ENCODE results near the gene DRD2. TPM values are rescaled to one million over a fixed set of nuclear protein-coding genes. Genes with fewer than 3 reads are reported as not detected.

DRD2 gene
- total RNA-seq, 2 donors from 2014 or later = 0.19 to 0.82 TPM

DNA sequence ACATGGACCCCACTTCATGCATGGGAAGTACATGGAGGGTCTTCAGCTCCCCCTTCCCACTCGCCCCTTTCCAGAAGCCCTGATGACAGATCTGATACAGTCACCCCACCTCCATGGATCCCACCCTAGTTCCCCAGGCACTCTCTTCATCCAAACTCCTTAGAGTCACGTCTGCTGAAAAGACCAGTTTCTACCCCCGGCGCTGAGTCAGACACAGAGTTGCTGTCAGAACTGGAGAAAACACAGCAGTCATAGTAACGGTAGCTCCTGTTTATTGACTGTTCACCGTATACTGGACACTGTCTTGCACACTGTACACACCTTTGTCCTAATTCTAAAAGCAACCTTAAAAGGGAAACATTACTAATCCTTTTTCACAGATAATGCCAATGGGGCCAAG, 29.1 kb downstream of the DRD2 start:
- H3K27me3 Mint-ChIP-seq = peaks cover 11% of the 10 kb centered on the region
- H3K4me3 Mint-ChIP-seq = no peak overlapping the region
- H3K9me3 Mint-ChIP-seq = no peaks in the 10 kb centered on the region
- no peaks in the 10 kb centered on the region for H3K4me1 Mint-ChIP-seq
- H3K36me3 Mint-ChIP-seq (ENCODE audit: low read depth) = no peaks in the 10 kb centered on the region
- ATAC-seq (replicated peaks) = peak; percentile 80
- no peak overlapping the region for H3K27ac Mint-ChIP-seq

DNA sequence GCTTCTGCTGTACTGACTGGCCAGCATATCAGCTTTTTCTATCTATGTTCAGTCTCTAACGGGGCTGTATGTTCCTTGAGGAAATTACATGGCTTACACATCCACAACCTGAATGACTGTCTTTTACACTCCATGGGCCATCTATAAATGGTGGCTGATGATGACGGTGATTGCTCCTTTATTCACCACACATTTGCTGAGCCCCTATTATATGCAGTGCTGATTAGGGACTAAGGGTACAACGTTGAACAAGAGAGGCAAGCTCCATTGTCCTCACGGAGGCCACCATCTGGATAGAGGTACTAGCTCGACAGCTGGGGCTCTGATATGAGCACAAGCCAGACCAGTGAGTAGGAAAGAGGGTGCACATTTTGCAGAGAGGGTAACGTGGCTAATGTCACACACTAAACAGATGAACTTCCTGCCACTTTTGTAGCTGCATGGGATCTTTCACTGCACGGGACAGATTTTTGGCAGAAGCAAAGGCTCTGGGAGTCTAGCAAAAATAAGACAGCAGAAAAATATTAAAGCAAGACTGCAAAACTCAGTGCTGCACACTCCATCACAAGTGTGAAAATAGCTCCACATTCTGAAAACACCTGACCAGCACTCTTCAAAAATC, 30.6 kb downstream of the DRD2 start:
- Mint-ChIP-seq H3K9me3 (no peaks in the 10 kb centered on the region), H3K27me3 (peaks cover 21% of the 10 kb centered on the region), H3K27ac (no peak overlapping the region), H3K36me3 (ENCODE audit: low read depth) (no peaks in the 10 kb centered on the region), H3K4me1 (no peaks in the 10 kb centered on the region), H3K4me3 (no peak overlapping the region)
- ATAC-seq (replicated peaks) = no peak

DNA sequence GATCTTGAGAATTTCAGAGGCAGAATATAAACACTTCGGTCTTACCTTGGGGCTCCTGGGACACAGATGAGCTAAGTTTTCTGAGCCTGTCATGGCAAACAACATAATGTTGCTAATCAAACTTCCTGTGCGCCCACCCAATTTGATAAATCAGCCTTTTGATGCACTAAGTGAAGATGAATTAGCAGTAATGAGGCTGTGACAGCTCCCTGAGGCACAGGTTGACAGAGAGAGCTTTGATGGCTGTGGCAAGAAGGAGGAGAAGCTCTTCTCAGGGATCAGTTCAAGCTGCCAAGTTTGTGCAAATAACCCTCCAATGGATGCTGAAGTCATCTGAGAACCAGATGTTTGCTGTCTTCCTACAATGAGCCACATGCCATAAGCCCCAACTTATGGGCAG, 34.4 kb downstream of the DRD2 start:
- no peak overlapping the region for H3K27ac Mint-ChIP-seq
- no peak overlapping the region for H3K4me3 Mint-ChIP-seq
- H3K4me1 Mint-ChIP-seq = no peaks in the 10 kb centered on the region
- H3K9me3 Mint-ChIP-seq = no peaks in the 10 kb centered on the region
- peaks cover 21% of the 10 kb centered on the region for H3K27me3 Mint-ChIP-seq
- H3K36me3 Mint-ChIP-seq (ENCODE audit: low read depth) = no peaks in the 10 kb centered on the region
- no peak for ATAC-seq (replicated peaks)

DNA sequence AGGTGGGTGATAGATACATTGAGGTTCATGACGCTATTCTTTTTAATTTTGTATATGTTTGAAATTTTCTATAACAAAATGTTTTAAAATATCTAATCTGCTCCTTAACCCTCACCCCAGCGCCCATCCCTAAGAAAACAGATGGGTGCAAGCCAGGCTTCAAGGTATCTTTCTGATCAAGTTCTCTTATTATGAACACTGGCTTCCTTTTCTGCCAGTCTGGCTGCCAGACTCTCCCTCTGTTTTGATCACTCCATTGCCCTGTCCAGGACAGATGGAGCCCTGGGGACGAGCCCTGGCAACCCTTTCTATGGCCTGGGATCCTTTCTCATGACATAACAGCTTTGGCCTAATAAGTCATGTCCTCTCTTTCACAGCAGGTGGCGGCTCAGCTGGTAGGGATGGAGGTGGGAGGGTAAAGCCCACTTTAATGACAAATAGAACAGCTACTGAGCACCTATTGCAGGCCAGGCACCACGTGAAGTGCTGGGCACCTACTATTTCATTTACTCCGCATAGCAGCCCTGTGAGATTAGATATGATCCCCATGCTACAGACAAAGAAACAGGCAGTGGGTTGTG, 38.4 kb downstream of the DRD2 start:
- Mint-ChIP-seq H3K27ac (no peak overlapping the region), H3K36me3 (ENCODE audit: low read depth) (no peaks in the 10 kb centered on the region), H3K4me3 (no peak overlapping the region), H3K4me1 (no peaks in the 10 kb centered on the region), H3K9me3 (no peaks in the 10 kb centered on the region), H3K27me3 (peaks cover 10% of the 10 kb centered on the region)
- ATAC-seq (replicated peaks) = no peak

DNA sequence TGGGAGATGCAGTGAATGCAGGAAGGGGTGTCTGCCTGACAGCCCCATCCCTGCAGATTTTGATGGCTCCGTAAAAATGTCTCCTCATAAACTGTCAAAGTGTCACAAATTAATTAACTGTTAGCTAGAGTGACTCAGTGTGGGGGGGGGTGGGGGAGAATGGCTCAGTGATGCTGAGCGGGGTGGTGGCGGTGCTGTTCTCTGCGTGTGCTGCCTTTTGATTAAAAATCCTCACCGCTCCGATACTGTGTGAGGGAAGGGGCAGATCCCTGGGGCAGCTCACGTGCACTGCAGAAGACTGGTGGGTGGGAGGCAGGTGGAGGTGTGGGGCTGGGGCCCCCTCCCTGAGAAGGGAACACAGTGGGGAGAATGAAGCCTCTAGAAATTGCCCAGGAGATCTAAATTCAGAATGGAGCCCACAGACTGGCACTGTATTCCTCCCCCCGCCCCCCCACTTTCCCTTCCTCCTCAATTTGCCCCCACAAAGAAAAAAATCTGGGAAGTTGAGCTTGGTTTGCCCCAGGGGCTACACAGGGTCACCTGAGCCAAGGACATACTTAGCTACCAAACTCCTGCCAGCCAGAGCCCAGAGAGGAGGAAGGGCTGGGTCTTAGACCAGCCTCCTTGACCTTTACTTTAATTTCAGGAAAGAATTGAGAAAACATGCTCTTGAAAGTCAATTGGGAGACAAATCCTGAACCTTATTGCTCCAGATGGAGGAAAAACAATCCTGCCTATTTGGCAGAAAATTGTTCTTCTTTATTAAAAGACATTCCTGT, 39.8 kb downstream of the DRD2 start:
- H3K36me3 Mint-ChIP-seq (ENCODE audit: low read depth) = no peaks in the 10 kb centered on the region
- H3K4me3 Mint-ChIP-seq = no peak overlapping the region
- no peak overlapping the region for H3K27ac Mint-ChIP-seq
- no peaks in the 10 kb centered on the region for H3K4me1 Mint-ChIP-seq
- ATAC-seq (replicated peaks) = no peak
- no peaks in the 10 kb centered on the region for H3K9me3 Mint-ChIP-seq
- H3K27me3 Mint-ChIP-seq = peaks cover 5% of the 10 kb centered on the region

DNA sequence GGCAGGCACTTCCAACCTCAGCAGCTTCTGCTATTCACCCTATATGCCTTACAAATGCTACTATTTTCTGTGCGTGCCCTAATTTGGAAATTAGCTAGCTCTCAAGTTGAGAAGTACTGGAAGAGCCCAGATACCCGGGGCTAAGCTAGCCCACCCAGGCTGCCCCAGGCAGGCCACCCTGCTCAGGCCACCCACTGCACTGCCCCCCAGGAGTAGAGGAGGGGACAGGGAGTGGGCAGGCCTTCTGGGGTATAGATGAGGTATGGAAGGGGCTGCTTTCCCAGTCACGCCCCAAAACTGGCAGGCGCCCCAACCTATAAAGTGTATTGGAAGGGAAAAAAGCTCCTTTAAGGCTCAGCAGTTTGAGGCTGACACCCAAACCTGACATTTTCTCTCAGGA, 43.5 kb downstream of the DRD2 start:
- ATAC-seq (replicated peaks) = no peak
- Mint-ChIP-seq H3K36me3 (ENCODE audit: low read depth) (no peaks in the 10 kb centered on the region), H3K4me1 (no peaks in the 10 kb centered on the region), H3K27ac (no peak overlapping the region), H3K27me3 (no peaks in the 10 kb centered on the region), H3K4me3 (no peak overlapping the region), H3K9me3 (no peaks in the 10 kb centered on the region)

DNA sequence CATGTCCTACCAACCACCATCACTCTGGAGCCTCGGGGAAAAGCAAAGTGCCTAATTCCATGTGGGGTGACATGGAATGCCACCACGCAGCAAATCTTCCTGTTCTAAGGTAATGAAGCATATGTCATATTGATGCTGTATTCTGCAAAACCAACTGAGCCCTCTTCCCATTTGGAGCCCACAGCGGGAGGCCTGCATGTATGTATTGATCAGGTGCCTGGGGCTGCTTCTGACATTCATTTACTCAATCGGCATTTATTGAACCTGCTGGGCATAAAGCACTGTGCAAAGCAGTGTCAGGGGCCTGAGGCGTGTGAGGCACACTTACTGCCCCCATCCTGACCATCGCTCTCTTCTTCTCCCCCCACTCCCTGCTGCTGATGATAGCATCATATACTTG, 48.5 kb downstream of the DRD2 start:
- Mint-ChIP-seq H3K27me3 (no peaks in the 10 kb centered on the region), H3K27ac (no peak overlapping the region), H3K36me3 (ENCODE audit: low read depth) (no peaks in the 10 kb centered on the region), H3K4me1 (no peaks in the 10 kb centered on the region), H3K9me3 (no peaks in the 10 kb centered on the region), H3K4me3 (no peak overlapping the region)
- ATAC-seq (replicated peaks) = no peak

DNA sequence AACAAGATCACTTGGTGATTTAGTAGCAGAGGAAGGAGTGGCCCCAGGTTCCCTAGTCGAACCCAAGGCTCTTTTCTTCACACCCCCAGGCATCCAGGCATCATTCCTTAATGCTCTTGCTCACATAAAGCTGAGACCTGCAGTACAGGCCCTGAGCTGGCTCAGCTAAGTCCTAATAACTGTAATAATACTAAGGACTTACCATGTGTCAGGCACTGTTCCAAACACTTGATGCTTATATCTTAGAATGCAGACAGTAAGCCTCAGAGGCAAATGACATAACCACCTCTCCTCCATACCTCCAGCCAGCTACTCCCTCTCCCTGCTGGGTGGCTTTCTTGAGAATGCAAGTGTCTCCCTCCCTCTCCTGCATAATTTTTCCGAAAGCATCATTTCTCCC, 54.4 kb downstream of the DRD2 start:
- H3K4me3 Mint-ChIP-seq = no peak overlapping the region
- no peak for ATAC-seq (replicated peaks)

DNA sequence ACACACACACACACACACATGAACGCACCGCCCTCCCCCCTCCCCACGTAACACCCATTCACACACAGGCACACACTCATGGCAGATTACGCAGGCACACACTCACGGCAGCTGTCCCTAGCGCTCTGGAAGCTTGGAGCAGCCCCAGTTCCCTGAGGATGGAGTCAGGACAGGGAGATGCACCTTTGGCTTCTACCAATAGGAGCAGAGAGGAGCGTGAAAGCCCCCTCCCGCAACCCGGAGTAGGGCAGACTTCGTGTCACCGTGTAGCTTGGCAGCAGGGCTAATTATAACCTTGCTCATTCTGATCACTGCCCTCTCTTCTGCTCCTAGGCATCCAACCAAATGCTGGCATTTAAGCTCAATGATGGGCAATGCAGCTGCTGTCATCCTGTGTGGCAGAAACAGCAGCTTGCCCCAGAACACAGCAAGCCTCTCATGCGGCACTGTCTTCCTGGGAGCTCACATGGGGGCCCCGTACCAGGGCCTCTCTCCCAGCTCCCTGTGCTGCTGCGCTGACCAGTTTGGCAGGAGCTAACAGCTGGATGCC, 55.7 kb downstream of the DRD2 start:
- Mint-ChIP-seq H3K27ac (no peak overlapping the region), H3K4me3 (no peak overlapping the region), H3K36me3 (ENCODE audit: low read depth) (no peaks in the 10 kb centered on the region), H3K9me3 (no peaks in the 10 kb centered on the region), H3K27me3 (peaks cover 5% of the 10 kb centered on the region), H3K4me1 (no peaks in the 10 kb centered on the region)
- no peak for ATAC-seq (replicated peaks)

More for the DNA sequence above, 54.4 kb downstream of the DRD2 start:
- no peak overlapping the region for H3K27ac Mint-ChIP-seq
- no peaks in the 10 kb centered on the region for H3K36me3 Mint-ChIP-seq (ENCODE audit: low read depth)
- H3K27me3 Mint-ChIP-seq = no peaks in the 10 kb centered on the region
- H3K4me1 Mint-ChIP-seq = no peaks in the 10 kb centered on the region
- H3K9me3 Mint-ChIP-seq = no peaks in the 10 kb centered on the region

DNA sequence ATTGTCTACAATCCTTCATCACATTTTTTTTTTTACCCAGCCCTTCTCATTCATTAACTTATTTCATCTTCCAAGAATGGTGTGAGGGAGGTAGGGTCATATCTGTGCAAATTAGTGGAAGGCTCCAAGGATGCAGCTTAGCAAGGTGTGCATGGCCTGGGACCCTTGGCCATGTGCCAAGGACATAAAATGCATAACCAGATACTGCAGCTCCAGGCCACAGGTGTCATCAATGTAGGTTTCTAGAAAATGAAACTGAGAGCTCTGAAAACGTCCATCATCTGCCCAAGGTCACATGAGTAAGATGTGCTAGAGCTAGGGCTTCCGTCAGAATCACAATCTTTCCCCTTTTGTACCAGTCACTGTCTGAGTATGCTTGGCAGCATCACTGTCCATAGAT, 57.8 kb downstream of the DRD2 start:
- H3K27me3 Mint-ChIP-seq = peaks cover 5% of the 10 kb centered on the region
- H3K4me1 Mint-ChIP-seq = no peaks in the 10 kb centered on the region
- H3K36me3 Mint-ChIP-seq (ENCODE audit: low read depth) = no peaks in the 10 kb centered on the region
- peak; percentile 21 for ATAC-seq (replicated peaks)
- no peak overlapping the region for H3K27ac Mint-ChIP-seq
- H3K9me3 Mint-ChIP-seq = no peaks in the 10 kb centered on the region
- no peak overlapping the region for H3K4me3 Mint-ChIP-seq

DNA sequence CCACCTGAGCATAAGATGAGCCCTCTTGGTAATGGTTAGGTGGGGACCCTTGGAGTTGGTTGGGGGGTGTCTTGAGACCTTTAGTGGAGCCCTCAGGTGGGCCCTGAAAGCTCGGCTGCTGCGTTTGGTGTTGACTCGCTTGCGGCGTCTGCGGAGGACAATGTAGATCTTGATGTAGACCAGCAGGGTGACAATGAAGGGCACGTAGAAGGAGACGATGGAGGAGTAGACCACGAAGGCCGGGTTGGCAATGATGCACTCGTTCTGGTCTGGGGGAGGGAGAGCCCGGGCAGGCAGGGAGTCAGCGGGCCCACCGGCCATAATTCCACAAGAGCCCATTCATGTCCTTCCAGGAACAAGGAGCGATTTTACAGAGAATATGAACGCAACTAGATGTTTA, 59.9 kb downstream of the DRD2 start:
- no peaks in the 10 kb centered on the region for H3K36me3 Mint-ChIP-seq (ENCODE audit: low read depth)
- no peak for ATAC-seq (replicated peaks)
- peaks cover 7% of the 10 kb centered on the region for H3K27me3 Mint-ChIP-seq
- no peaks in the 10 kb centered on the region for H3K4me1 Mint-ChIP-seq
- no peak overlapping the region for H3K27ac Mint-ChIP-seq
- H3K9me3 Mint-ChIP-seq = no peaks in the 10 kb centered on the region
- H3K4me3 Mint-ChIP-seq = no peak overlapping the region

DNA sequence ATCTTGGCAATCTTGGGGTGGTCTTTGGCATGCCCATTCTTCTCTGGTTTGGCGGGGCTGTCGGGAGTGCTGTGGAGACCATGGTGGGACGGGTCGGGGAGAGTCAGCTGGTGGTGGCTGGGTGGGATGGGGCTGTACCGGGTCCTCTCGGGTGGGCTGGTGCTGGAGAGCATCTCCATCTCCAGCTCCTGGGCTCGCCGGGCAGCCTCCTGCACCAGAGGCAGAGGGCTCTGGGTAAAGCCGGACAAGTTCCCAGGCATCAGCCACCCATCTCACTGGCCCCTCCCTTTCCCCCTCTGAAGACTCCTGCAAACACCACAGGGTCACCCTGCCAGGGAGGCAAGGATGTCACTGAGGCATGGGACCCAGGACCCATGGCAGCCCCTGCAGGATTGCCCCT, 62.5 kb downstream of the DRD2 start:
- Mint-ChIP-seq H3K4me3 (no peak overlapping the region), H3K27ac (no peak overlapping the region), H3K36me3 (ENCODE audit: low read depth) (no peaks in the 10 kb centered on the region), H3K27me3 (peaks cover 13% of the 10 kb centered on the region), H3K9me3 (no peaks in the 10 kb centered on the region), H3K4me1 (no peaks in the 10 kb centered on the region)
- no peak for ATAC-seq (replicated peaks)

DNA sequence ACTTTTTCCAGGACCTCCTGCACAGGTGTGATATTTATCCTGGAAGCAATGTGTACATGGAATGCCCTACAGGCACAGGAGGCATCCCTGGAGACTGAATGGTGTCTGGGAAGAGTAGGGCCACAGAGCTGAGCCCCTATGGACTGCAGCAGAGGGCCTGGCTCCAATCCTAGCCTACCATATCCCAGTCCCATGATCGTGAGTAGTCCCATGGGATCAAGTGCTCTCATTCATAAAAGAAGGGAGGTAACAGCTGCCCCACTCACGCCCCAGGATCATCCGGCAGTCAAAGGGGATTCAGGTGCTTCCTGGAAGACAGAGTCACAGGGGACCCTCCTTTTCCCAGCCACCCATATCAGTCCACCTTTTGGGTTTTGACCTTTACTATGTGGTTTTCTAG, 63.7 kb downstream of the DRD2 start:
- Mint-ChIP-seq H3K9me3 (no peaks in the 10 kb centered on the region), H3K4me3 (no peak overlapping the region), H3K36me3 (ENCODE audit: low read depth) (no peaks in the 10 kb centered on the region), H3K4me1 (no peaks in the 10 kb centered on the region), H3K27me3 (peaks cover 13% of the 10 kb centered on the region), H3K27ac (no peak overlapping the region)
- no peak for ATAC-seq (replicated peaks)

DNA sequence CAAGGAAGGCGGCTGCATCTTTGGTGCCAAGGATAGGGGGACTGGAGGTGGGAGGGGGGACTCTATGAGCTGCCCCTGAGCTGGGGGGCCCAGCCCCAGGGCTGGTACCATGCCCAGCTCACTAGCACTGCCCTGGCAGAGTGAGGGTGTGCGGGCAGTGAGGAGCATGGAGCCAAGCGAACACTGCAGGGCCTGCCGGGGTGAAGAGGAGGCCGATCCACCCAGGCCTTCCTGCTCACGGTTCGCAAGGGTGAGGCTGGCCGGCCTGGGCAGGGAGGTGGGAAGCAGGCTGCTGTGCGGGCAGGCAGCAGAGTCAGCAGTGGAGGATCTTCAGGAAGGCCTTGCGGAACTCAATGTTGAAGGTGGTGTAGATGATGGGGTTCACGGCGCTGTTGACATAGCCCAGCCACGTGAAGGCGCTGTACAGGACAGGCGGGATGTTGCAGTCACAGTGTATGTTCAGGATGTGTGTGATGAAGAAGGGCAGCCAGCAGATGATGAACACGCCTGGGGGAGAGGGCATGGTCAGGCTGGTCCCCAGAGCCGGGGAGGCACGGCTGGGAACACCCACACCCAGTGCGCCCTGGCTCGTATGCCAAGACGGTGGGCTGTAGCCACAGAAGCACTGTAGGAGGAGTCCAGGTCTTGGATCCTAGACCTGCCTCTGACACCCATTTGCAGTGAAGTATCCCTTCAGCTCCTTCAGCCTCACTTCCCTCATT, 64.6 kb downstream of the DRD2 start:
- Mint-ChIP-seq H3K36me3 (ENCODE audit: low read depth) (no peaks in the 10 kb centered on the region), H3K9me3 (no peaks in the 10 kb centered on the region), H3K27me3 (peaks cover 13% of the 10 kb centered on the region), H3K4me1 (no peaks in the 10 kb centered on the region), H3K4me3 (no peak overlapping the region), H3K27ac (no peak overlapping the region)
- no peak for ATAC-seq (replicated peaks)
